NCI-H2227 (cell line): ENCODE results near the gene EDEM2.
"Not testable (repeated sequence)": the region's sequence is repeated elsewhere in the genome, so short reads cannot be mapped to it uniquely, and the experiment has no call there.

Experiments
- DNase-seq: peaks from one replicate; lab custom pipeline; 2025; ENCODE audit not compliant: unreplicated experiment; lab: John Stamatoyannopoulos, UW

The EDEM2 gene

DNA sequence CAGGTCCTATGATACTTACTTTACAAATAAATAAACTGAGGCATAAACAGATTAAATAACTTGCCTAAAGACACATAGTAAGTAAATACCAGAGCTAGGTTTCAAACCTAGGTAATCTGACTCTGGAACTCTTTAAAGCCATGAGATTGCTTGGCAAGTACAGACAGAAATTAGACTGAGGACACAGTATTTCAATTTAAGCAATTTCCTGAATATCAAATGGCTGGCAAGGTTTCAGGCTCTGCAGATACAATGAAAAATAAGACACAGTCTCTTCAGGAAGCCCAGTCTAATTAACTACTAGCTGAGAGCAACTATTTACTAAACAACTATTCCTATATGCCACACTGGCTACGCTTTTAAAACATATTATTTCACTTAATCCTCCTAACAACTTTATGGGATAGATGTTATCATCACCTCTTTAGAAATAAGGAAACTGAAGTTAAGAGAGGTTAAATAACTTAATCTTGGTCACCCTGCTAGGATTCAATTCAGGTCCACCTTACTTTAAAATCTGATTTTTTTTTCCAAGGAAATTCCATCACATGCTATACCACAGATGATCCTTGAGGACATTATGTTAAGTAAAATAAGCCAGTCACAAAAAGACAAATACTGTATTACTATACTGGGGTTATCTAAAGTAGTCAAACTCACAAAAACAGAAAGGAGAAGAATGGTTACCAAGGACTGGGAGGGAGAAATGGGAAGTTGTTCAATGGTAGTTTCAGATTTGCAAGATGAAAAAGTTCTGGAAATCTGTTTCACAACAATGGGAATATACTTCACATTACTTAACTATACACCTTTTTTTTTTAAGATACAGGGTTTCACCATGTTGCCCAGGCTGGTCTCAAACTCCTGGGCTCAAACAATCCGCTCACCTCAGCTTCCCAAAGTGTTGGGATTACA lies 58.6 kb downstream of the EDEM2 start:
- no peak for DNase-seq

DNA sequence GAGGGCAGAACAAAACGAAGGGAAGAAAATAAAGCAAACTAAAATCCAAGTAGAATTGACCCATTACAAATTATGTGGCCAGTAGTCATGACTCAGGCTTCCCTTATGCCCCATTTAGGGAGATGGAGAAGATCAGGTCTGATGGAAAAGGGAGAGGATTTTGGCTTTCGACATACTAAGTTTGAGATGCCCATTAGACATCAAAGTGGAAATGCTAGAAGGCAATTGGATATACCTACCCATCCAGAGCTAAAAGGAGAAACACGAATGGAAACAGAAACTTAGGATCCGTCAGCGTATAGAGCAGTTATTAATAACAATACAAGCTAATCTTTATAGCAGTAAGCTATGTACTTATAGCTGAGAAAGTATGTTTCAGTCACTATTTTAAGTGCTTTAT lies 59.3 kb downstream of the EDEM2 start:
- no peak for DNase-seq

DNA sequence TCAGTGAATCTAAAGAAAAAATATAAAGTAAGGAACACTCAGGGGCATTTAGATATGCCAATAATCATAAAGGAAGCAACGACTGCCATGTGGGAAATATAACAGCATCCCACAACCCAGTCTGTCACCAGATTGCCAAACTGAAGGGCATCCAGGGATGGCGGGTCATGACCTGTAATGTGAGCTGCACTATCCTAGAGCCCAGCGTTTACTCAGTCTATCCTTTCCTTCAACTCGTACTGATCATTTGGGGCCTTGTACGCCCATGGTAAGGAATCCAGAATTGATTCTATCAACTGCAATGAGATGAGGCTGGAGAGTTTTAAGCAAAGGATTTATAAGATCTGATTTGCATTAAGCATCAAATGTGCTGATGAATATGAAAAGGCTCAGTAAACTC lies 59.8 kb downstream of the EDEM2 start:
- DNase-seq = no peak

DNA sequence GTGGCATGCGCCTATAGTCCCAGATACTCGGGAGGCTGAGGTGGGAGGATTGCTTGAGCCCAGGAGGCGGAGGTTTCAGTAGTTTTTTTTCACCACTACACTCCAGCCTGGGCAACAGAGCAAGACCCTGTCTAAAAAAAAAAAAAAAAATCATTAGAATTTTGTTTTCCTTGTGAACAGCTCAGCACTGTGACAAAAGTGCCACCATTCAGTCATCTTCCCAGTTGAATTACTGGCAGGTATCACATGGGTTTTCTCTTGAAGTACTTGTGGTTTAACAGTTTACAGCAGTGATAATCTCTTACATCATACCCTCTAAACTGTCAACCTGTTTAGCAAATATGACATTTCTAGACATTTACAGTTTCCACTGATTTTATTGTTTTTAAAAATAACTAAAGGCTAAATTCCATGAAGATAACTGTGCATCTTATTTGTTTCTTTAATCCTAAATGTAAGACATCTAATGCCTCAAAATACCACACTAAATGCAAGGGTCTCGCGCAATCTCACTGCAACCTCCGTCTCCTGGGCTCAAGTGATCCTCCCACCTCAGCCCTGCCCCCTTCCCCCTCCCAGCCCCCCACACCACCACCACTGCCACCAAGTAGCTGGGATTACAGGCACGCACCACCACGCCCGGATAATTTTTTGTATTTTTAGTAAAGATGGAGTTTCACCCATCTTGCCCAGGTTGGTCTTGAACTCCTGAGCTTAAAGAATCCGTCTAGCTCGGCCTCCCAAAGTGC lies 61.5 kb downstream of the EDEM2 start:
- no peak for DNase-seq

DNA sequence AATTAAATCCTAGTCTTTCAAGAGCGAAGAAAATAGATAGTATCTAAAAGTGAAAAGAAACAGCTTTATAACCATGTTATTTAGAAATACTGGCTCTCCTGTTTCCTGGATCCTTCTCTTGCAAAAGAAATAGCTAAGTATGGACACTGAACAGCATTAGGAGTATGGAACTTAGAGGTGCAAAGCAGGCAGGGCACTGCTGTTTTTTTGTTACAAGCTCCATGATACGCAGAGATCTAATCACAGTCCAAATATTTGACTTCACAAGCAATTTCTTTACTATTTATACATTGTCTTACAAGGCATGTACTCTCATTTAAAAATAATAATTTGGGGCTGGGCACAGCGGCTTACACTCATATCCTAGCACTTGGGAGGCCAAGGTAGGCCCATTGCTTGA lies 62.1 kb downstream of the EDEM2 start:
- no peak for DNase-seq

DNA sequence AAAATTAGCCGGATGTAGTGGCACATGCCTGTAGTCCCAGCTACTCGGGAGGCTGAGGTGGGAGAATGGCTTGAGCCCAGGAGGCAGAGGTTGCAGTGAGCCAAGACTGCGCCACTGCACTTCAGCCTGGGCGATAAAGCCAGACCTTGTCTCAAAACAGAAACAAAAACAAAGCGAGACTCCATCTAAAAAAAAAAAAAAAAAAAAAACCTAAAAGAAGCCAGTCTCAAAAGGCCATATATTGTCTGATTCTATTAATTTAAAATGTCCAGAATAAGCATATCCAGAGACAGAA lies 66.8 kb downstream of the EDEM2 start:
- not testable (repeated sequence) for DNase-seq

DNA sequence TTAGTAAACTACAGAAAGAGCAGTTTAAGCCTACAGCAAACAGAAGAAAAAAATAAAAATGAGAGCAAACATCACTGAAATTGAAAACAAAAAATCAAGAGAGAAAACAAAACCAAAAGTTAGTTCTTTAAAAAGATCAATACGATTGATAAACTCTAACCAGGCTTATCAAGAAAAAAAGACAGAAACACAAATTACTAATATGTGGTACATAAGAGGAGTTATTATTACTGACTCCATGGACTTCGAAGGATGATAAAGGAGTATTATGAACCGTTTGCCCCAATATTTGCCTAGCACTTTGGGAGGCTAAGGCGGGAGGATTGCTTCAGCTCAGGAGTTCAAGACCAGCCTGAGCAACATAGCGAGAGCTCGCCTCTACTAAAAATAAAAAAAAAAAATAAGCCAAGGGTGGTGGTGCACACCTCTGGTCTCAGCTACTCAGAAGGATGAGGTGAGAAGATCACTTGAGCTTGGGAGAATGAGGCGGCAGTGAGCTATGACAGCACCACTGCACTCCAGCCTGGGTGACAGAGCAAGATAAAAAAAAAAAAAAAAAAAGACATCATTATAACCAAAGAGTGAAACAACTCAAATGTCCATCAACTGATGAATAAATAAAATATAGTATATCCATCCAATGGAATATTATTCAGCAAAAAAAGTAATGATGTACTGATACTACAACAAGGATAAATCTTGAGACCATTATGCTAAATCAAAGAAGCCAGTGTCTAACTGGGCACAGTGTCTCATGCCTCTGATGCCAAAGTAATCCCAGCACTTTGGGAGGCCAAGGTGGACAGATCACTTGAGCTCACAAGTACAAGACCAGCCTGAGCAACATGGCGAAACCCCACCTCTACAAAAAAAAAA lies 67.4 kb downstream of the EDEM2 start:
- DNase-seq = no peak

DNA sequence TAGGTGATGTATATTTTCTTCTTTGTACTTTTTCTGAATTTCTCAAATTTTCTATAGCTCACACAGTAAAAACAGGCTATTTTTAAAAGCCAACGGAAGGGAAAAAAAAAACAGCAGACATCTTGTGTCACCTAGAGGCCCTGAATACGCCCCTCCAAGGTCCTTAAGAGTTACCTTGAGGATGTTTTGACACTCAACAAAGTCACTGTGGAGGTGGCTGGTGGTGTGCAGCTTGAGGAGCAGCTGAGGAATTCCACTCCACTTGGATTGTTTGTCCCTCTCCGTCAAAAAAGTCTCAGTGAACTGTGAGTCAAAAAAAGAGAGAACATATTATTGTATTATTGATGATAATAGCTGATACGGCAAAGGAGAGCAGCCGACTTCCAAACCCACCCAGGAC lies 69.3 kb downstream of the EDEM2 start:
- no peak for DNase-seq

DNA sequence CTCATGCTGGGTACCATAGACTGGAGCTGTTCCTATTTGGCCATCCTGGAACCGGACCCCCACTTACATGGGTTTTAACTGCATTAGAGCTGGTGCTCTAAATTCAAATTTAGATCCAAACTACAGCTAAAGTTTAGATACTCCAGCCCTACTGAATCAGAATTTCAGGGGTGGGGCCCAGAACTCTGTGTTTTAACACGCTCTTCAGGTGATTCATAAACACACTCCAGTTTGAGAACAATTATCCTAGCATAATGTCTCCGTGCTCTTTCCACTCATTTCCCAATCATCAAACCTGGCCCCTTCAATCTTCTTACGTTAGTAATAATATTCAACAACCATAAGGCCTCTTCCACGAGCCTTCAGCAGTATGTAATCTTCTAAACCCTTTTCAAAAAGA lies 69.8 kb downstream of the EDEM2 start:
- no peak for DNase-seq

DNA sequence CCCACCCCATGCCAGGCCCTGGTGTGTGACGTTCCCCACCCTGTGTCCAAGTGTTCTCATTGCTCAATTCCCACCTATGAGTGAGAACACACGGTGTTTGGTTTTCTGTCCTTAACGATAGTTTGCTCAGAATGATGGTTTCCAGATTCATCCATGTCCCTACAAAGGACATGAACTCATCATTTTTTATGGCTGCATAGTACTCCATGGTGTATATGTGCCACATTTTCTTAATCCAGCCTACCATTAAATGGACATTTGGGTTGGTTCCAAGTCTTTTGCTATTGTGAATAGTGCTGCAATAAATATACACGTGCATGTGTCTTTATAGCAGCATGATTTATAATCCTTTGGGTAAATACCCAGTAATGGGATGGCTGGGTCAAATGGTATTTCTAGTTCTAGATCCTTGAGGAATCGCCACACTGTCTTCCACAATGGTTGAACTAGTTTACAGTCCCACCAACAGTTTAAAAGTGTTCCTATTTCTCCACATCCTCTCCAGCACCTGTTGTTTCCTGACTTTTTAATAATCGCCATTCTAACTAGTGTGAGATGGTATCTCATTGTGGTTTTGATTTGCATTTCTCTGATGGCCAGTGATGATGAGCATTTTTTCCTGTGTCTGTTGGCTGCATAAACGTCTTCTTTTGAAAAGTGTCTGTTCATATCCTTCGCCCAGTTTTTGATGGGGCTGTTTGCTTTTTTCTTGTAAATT lies 75.5 kb downstream of the EDEM2 start:
- not testable (repeated sequence) for DNase-seq

DNA sequence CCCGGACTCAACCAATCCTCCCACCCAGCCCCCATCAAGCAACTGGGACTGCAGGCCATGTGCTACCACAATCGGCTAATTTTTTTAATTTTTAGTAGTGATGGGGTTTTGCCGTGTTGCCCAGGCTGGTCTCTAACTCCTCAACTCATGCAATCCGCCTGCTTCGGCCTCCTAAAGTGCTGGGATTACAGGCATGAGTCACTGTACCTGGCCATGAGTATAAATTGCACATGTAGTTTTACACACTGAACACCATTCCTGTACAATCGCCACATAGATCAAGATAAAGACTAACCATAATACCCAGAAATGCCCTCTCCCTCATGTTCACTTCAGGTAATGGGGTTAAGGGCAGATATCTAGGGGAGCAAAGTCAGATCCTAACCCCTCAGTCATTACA lies 80.9 kb downstream of the EDEM2 start:
- no peak for DNase-seq
